Keratinocyte (primary cell): ENCODE results near the gene P2RX7. TPM values are rescaled to one million over a fixed set of nuclear protein-coding genes. Genes with fewer than 3 reads are reported as not detected.

ENCODE experiments used
- DNase-seq: peaks from one replicate; pipeline ENCODE4 v3.0.0-alpha.2; 2011; ENCODE audit warnings: low read depth, missing footprints, low spot score
- FAIRE-seq: peaks from 2 replicates; lab custom pipeline; 2011; peaks lifted over from hg19 to GRCh38; lab: Jason Lieb, UNC
- H2AFZ ChIP-seq: 2 replicates; pipeline ENCODE4 v1.6.0; 2012; ENCODE audit warnings: low read length, control low read depth, inconsistent platforms; ENCODE audit not compliant: control insufficient read depth
- H3K27ac ChIP-seq: 2 replicates; pipeline ENCODE4 v1.5.1; 2011; ENCODE audit warnings: low read length; ENCODE audit not compliant: control insufficient read depth, insufficient read depth
- H3K27me3 ChIP-seq: 3 replicates; pipeline ENCODE4 v1.6.0; 2011; ENCODE audit warnings: low read length; ENCODE audit not compliant: control insufficient read depth, insufficient read depth; ENCODE audit errors: extremely low read depth
- H3K36me3 ChIP-seq, 2 experiments: 2 replicates in 1 of 2; 3 replicates in 1 of 2; pipeline ENCODE4 v1.5.1; 2011; ENCODE audit warnings: low read length in 2 of 2, mild to moderate bottlenecking in 1 of 2; ENCODE audit not compliant: control insufficient read depth in 2 of 2, insufficient read depth in 2 of 2; ENCODE audit errors: extremely low read depth in 1 of 2
- H3K4me1 ChIP-seq: 3 replicates; pipeline ENCODE4 v1.5.1; 2011; ENCODE audit warnings: low read length; ENCODE audit not compliant: control insufficient read depth, insufficient read depth; ENCODE audit errors: extremely low read depth
- H3K4me2 ChIP-seq: 3 replicates; pipeline ENCODE4 v1.6.0; 2011; ENCODE audit warnings: low read depth, low read length; ENCODE audit not compliant: control insufficient read depth, insufficient read depth; ENCODE audit errors: extremely low read depth
- H3K4me3 ChIP-seq, 3 experiments: fragments of 200-600 bp in 1 of 3; sonication (generic) in 1 of 3; 2 replicates in 2 of 3; 3 replicates in 1 of 3; pipeline ENCODE4 v1.5.1; 2011 to 2016; ENCODE audit warnings: low read length in 3 of 3, mild to moderate bottlenecking in 3 of 3, control low read depth in 2 of 3, inconsistent platforms in 1 of 3, low read depth in 1 of 3, mixed read lengths in 1 of 3, mixed run types in 1 of 3, moderate library complexity in 1 of 3; ENCODE audit not compliant: control insufficient read depth in 2 of 3, insufficient read depth in 2 of 3; ENCODE audit errors: extremely low read depth in 1 of 3
- H3K79me2 ChIP-seq: 2 replicates; pipeline ENCODE4 v1.6.0; 2012; ENCODE audit warnings: low read length; ENCODE audit not compliant: control insufficient read depth, insufficient read depth
- H3K9ac ChIP-seq: 3 replicates; pipeline ENCODE4 v1.6.0; 2011; ENCODE audit warnings: low read length; ENCODE audit not compliant: control insufficient read depth, insufficient read depth; ENCODE audit errors: extremely low read depth
- H3K9me1 ChIP-seq: 3 replicates; pipeline ENCODE4 v1.6.0; 2011; ENCODE audit warnings: low read length; ENCODE audit not compliant: control insufficient read depth, insufficient read depth; ENCODE audit errors: extremely low read depth
- H3K9me3 ChIP-seq: 2 replicates; pipeline ENCODE4 v1.5.1; 2012; ENCODE audit warnings: low read depth, low read length; ENCODE audit not compliant: control insufficient read depth
- H4K20me1 ChIP-seq: 3 replicates; pipeline ENCODE4 v1.6.0; 2011; ENCODE audit warnings: low read length; ENCODE audit not compliant: control insufficient read depth, insufficient read depth; ENCODE audit errors: extremely low read depth
- CTCF ChIP-seq, 3 experiments: IDR thresholded peaks in 1 of 3; conservative IDR thresholded peaks in 1 of 3; optimal IDR thresholded peaks in 1 of 3; 2 replicates in 2 of 3; 3 replicates in 1 of 3; pipeline versions ENCODE3 to v1.5.1; 2011; ENCODE audit warnings: low read length in 3 of 3, mild to moderate bottlenecking in 3 of 3, moderate library complexity in 2 of 3, control low read depth in 1 of 3, inconsistent platforms in 1 of 3; ENCODE audit not compliant: insufficient read depth in 2 of 3; ENCODE audit errors: extremely low read depth in 1 of 3
- EZH2 ChIP-seq: IDR thresholded peaks from one replicate; pipeline ENCODE4 v1.6.1; 2012; ENCODE audit warnings: inconsistent platforms, mild to moderate bottlenecking, low read length, moderate library complexity
- dilution Hi-C: fragments of 300-500 bp; cut with MboI; formaldehyde crosslinking; loops from one replicate; pipeline ENCODE4 v1.7.0; 2020; ENCODE audit warnings: low sequenced_read_pairs; ENCODE audit not compliant: extremely low pct_ligation_motif_present
- polyA plus RNA-seq, 5 experiments: library from polyadenylated mRNA; depleted of rRNA in 3 of 5; stranded (reverse) in 3 of 5; stranded (forward) in 1 of 5; unstranded in 1 of 5; fragments of >200 nt; gene quantifications; 1 replicate in 1 of 5; 2 replicates in 3 of 5; 3 replicates in 1 of 5; pipeline versions ENCODE4 v1.2.1 to v1.2.3, GENCODE V29; 2011 to 2012; ENCODE audit warnings: missing spikeins in 2 of 5, low read depth in 1 of 5, low replicate concordance in 1 of 5

The P2RX7 gene
- polyA plus RNA-seq, 1 donor (not counting 4 experiments of a cell fraction or from before 2014, with no cell fraction given): 0.20 TPM

- Histone ChIP-seq H3K4me3 (no peak overlapping the region), H3K9ac (no peak overlapping the region), H3K79me2 (no peaks in the 10 kb centered on the region), H2AFZ (no peak overlapping the region), H3K9me1 (no peaks in the 10 kb centered on the region), H3K27ac (no peak overlapping the region), H3K36me3 (no peaks in the 10 kb centered on the region), H3K4me1 (peaks cover 9% of the 10 kb centered on the region), H3K4me2 (no peak overlapping the region), H4K20me1 (no peaks in the 10 kb centered on the region), H3K27me3 (no peaks in the 10 kb centered on the region), H3K9me3 (no peaks in the 10 kb centered on the region)
- no peak for TF ChIP-seq CTCF (optimal IDR thresholded peaks at IDR 0.05 in 1 of 3, IDR thresholded peaks at IDR 0.05 in 1 of 3, conservative IDR thresholded peaks at IDR 0.05 in 1 of 3; ENCODE audit: extremely low read depth in 1 of 3, insufficient read depth in 2 of 3, low read length in 3 of 3)
- no peak for TF ChIP-seq EZH2
- dilution Hi-C loops: no loop called here
- no peak for DNase-seq
- FAIRE-seq: no peak
Measured at GRCh38 chr12:121175383-121176119, 42.9 kb downstream of the P2RX7 start.

GRCh38 chr12:121176826-121177529 is 44.3 kb downstream of the P2RX7 start:
- Histone ChIP-seq H3K4me2 (no peak overlapping the region), H3K79me2 (no peaks in the 10 kb centered on the region), H4K20me1 (no peaks in the 10 kb centered on the region), H2AFZ (no peak overlapping the region), H3K9me1 (no peaks in the 10 kb centered on the region), H3K9me3 (no peaks in the 10 kb centered on the region), H3K27ac (no peak overlapping the region), H3K9ac (no peak overlapping the region), H3K36me3 (no peaks in the 10 kb centered on the region), H3K27me3 (no peaks in the 10 kb centered on the region), H3K4me3 (no peak overlapping the region), H3K4me1 (peaks cover 3% of the 10 kb centered on the region)
- DNase-seq (no peak), FAIRE-seq (no peak)
- TF ChIP-seq CTCF (optimal IDR thresholded peaks at IDR 0.05 in 1 of 3, IDR thresholded peaks at IDR 0.05 in 1 of 3, conservative IDR thresholded peaks at IDR 0.05 in 1 of 3; ENCODE audit: extremely low read depth in 1 of 3, insufficient read depth in 2 of 3, low read length in 3 of 3) (no peak), EZH2 (no peak)
- dilution Hi-C loops: no loop called here
